K562 (cell line): ENCODE data around the gene PDE6B. TPM values are rescaled to one million over a fixed set of nuclear protein-coding genes. Genes with fewer than 3 reads are reported as not detected.

Experiments
- ATAC-seq: fragments of 200-7000 bp; cut with Tn5 transposase; 3 replicates; pipeline ENCODE4 v1.9.1; 2020; ENCODE audit warnings: moderate library complexity
- BruUV-seq: library from RNA; stranded (reverse); fragments of 400-500 nt; replicated peaks from 2 replicates; lab custom pipeline; 2021; lab: Mats Ljungman, UMichigan
- CTCF ChIA-PET: fragments of 300-600 bp; formaldehyde crosslinking; extraction: SDS; loops from one replicate; lab custom pipeline; 2021; ENCODE audit warnings: low intra/inter-chr PET ratio; lab: Yijun Ruan, JAX
- POLR2A ChIA-PET: fragments of 300-600, 350-650 bp; sonication (Branson Sonifier 250); formaldehyde crosslinking; extraction: SDS; loops from one replicate; lab custom pipeline; 2021; ENCODE audit warnings: antibody characterized with exemption, inconsistent platforms; lab: Yijun Ruan, JAX
- DNase-seq, 4 experiments: peaks; one replicate each; pipeline versions ENCODE4 v3.0.0 to v3.0.0-alpha.2; 2011 to 2018; ENCODE audit warnings: low spot score in 3 of 4, mixed read lengths in 3 of 4; ENCODE audit errors: extremely low read depth in 1 of 4
- FAIRE-seq: peaks from 2 replicates; lab custom pipeline; 2011; peaks lifted over from hg19 to GRCh38; lab: Jason Lieb, UNC
- H2AFZ ChIP-seq: 2 replicates; pipeline ENCODE4 v1.6.0; 2011; ENCODE audit warnings: low read depth, low read length, control low read depth, inconsistent platforms
- H3K27ac ChIP-seq: fragments of 200-600 bp; 3 replicates; pipeline ENCODE4 v1.8.0; 2011; ENCODE audit warnings: low read depth, mild to moderate bottlenecking, control low read depth, inconsistent platforms, low read length, moderate library complexity, mixed read lengths; ENCODE audit errors: extremely low read depth
- H3K27me3 ChIP-seq, 2 experiments: fragments of 300-600 bp in 1 of 2; 2 replicates in 1 of 2; 3 replicates in 1 of 2; pipeline versions ENCODE4 v1.6.0 to v1.8.0; 2011; ENCODE audit warnings: inconsistent platforms in 2 of 2, low read length in 2 of 2, mild to moderate bottlenecking in 1 of 2, mixed read lengths in 1 of 2, moderate library complexity in 1 of 2; ENCODE audit not compliant: control insufficient read depth in 2 of 2, insufficient read depth in 2 of 2
- H3K36me3 ChIP-seq: fragments of 300-600 bp; 3 replicates; pipeline ENCODE4 v1.8.0; 2011; ENCODE audit warnings: mild to moderate bottlenecking, low read length, inconsistent platforms; ENCODE audit not compliant: control insufficient read depth, insufficient read depth
- H3K4me1 ChIP-seq, 2 experiments: fragments of 200-600 bp in 1 of 2; replicated peaks in 1 of 2; 2 replicates in 1 of 2; 3 replicates in 1 of 2; pipeline versions ENCODE4 v1.5.1 to v1.8.0; 2011; ENCODE audit warnings: inconsistent platforms in 2 of 2, low read length in 2 of 2, mild to moderate bottlenecking in 1 of 2, mixed read lengths in 1 of 2, moderate library complexity in 1 of 2; ENCODE audit not compliant: control insufficient read depth in 2 of 2, insufficient read depth in 2 of 2
- H3K4me2 ChIP-seq: 2 replicates; pipeline ENCODE4 v1.6.1; 2011; ENCODE audit warnings: low read length, control low read depth, inconsistent platforms, mixed read lengths; ENCODE audit not compliant: insufficient read depth
- H3K4me3 ChIP-seq: fragments of 200-600 bp; sonication (generic), shearing (Covaris generic); 2 replicates; pipeline ENCODE4 v1.5.1; 2016; ENCODE audit warnings: control low read depth, inconsistent platforms
- H3K79me2 ChIP-seq: fragments of 200-600 bp; 3 replicates; pipeline ENCODE4 v1.8.0; 2011; ENCODE audit warnings: low read length, inconsistent platforms; ENCODE audit not compliant: control insufficient read depth, insufficient read depth
- H3K9ac ChIP-seq, 2 experiments: 2 replicates each; pipeline versions ENCODE4 v1.6.0 to v1.6.1; 2011; ENCODE audit warnings: low read depth in 2 of 2, low read length in 2 of 2, control low read depth in 1 of 2, inconsistent platforms in 1 of 2, mild to moderate bottlenecking in 1 of 2, mixed read lengths in 1 of 2; ENCODE audit not compliant: insufficient read depth in 1 of 2
- H3K9me1 ChIP-seq: one replicate; pipeline ENCODE4 v1.6.0; 2011; ENCODE audit warnings: inconsistent platforms, mild to moderate bottlenecking, low read length, moderate library complexity; ENCODE audit not compliant: control insufficient read depth, insufficient read depth
- H3K9me3 ChIP-seq: replicated peaks from 2 replicates; pipeline ENCODE4 v1.5.1; 2011; ENCODE audit warnings: low read depth, low read length, inconsistent platforms; ENCODE audit not compliant: control insufficient read depth, insufficient read depth
- H4K20me1 ChIP-seq: replicated peaks from 2 replicates; pipeline ENCODE4 v1.6.1; 2011; ENCODE audit warnings: low read length, inconsistent platforms, mixed read lengths; ENCODE audit not compliant: control insufficient read depth, insufficient read depth
- HBP1 ChIP-seq: fragments of 450-650 bp; formaldehyde crosslinking; IDR thresholded peaks from 2 replicates; pipeline ENCODE4 v1.4.0; 2022; ENCODE audit warnings: missing genetic modification characterization
- HNRNPUL1 ChIP-seq: fragments of 200-400 bp; formaldehyde crosslinking; IDR thresholded peaks from 2 replicates; pipeline ENCODE4 v1.6.1; 2017; ENCODE audit warnings: low read length
- PURB ChIP-seq: sonication (generic); formaldehyde crosslinking; IDR thresholded peaks from 2 replicates; pipeline ENCODE4 v1.9.0; 2021; ENCODE audit warnings: low read depth, mild to moderate bottlenecking, missing genetic modification reagents
- SMARCA5 ChIP-seq: fragments of 450-650 bp; IDR thresholded peaks from 2 replicates; pipeline ENCODE4 v1.6.1; 2016
- TFAP4 ChIP-seq: sonication (generic); formaldehyde crosslinking; IDR thresholded peaks from 2 replicates; pipeline ENCODE4 v1.8.0; 2022; ENCODE audit warnings: missing genetic modification reagents, mild to moderate bottlenecking, moderate library complexity, borderline replicate concordance
- USF1 ChIP-seq: sonication (generic); formaldehyde crosslinking; IDR thresholded peaks from 2 replicates; pipeline ENCODE4 v1.9.0; 2022; ENCODE audit warnings: mild to moderate bottlenecking, missing genetic modification reagents
- USF2 ChIP-seq: sonication (generic); formaldehyde crosslinking; IDR thresholded peaks from 2 replicates; pipeline ENCODE4 v1.5.0; 2020; ENCODE audit warnings: missing genetic modification reagents
- ZNF707 ChIP-seq: fragments of 250-450 bp; sonication (Bioruptor Pico); conservative IDR thresholded peaks from 2 replicates; pipeline ENCODE4 v1.8.0; 2022; ENCODE audit warnings: inconsistent platforms, mild to moderate bottlenecking, moderate library complexity
- WGBS: fragments of 100-300 bp; shearing (Covaris generic); methylation state at CpG from one replicate; pipeline ENCODE4 v1.1.6; 2016; ENCODE audit warnings: low coverage, mixed read lengths; ENCODE audit not compliant: insufficient coverage; ENCODE audit errors: missing lambda C conversion rate; 5-methylcytosine and 5-hydroxymethylcytosine counted together
- in situ Hi-C: fragments of 300-500 bp; cut with MboI; formaldehyde crosslinking; loops from 4 replicates; pipeline ENCODE4 v1.15.0; 2018; ENCODE audit warnings: inconsistent platforms, mixed read lengths
- intact Hi-C: fragments of 100-400 bp; cut with micrococcal nuclease; formaldehyde crosslinking; loops from 2 replicates; pipeline ENCODE4 v1.14.2; 2022
- polyA plus RNA-seq, 8 experiments: library from polyadenylated mRNA; depleted of rRNA in 4 of 8; stranded (reverse) in 5 of 8; unstranded in 3 of 8; fragments of >200 nt; fragmentation: Nextera tagmentation in 2 of 8; fragmentation: Illumina TruSeq in 1 of 8; extraction: Ambion mirVana in 2 of 8; extraction: Trizol in 1 of 8; gene quantifications; 2 replicates each; pipeline versions ENCODE4 v1.2.1 to v1.2.3, GENCODE V29; 2011 to 2014; ENCODE audit warnings: inconsistent platforms in 1 of 8, missing spikeins in 1 of 8
- total RNA-seq, 7 experiments: library from RNA; depleted of rRNA in 6 of 7; stranded (reverse); fragments of >200 nt in 6 of 7; fragmentation: Illumina TruSeq in 2 of 7; extraction: Trizol in 2 of 7; gene quantifications; 2 replicates each; pipeline versions ENCODE4 v1.2.1 to v1.2.3, GENCODE V29; 2011 to 2021; ENCODE audit warnings: low replicate concordance in 1 of 7

PDE6B gene
- total and polyA plus RNA-seq, 9 of the 15 experiments (the other 6 are each of a cell fraction or from before 2014, with no cell fraction given), result 0.04 TPM; not detected in 8

GRCh38 chr4:612749-613125 is 12.6 kb upstream of the PDE6B start (continued):
- no peak for TF ChIP-seq TFAP4 (CRISPR knock-in tag)
- TF ChIP-seq HBP1 (CRISPR knock-in tag), result no peak

GRCh38 chr4:613126-613525 is 12.2 kb upstream of the PDE6B start:
- BruUV-seq, result no TSS peak
- in situ Hi-C loops (no loop called here), intact Hi-C loops (no loop called here)
- Histone ChIP-seq H3K27ac (no peak overlapping the region), H3K27me3 (peaks cover 4 to 51% of the 10 kb centered on the region in 2 experiments; a peak in 3 of 5 replicates), H3K9me1 (no peaks in the 10 kb centered on the region), H2AFZ (no peak overlapping the region), H3K4me1 (peaks cover 0 to 3% of the 10 kb centered on the region in 2 experiments; a peak in 1 of 5 replicates), H3K9me3 (no peaks in the 10 kb centered on the region; the same call in 1 of the 2 replicates), H3K36me3 (no peaks in the 10 kb centered on the region), H4K20me1 (no peaks in the 10 kb centered on the region), H3K4me3 (no peak overlapping the region), H3K4me2 (no peak overlapping the region), H3K79me2 (no peaks in the 10 kb centered on the region), H3K9ac (no peak overlapping the region)
- 0% methylated on average over 6 of the region's 9 CpGs for WGBS
- TF ChIP-seq USF1 (CRISPR knock-in tag) (no peak), HNRNPUL1 (no peak), ZNF707 (CRISPR knock-in tag) (no peak), SMARCA5 (no peak), PURB (CRISPR knock-in tag) (no peak), USF2 (CRISPR knock-in tag) (no peak)
- CTCF ChIA-PET, result no interaction called here
- DNase-seq (no peak), FAIRE-seq (no peak), ATAC-seq (no peak)
- POLR2A ChIA-PET, result no interaction called here
